B cell (primary cell): ENCODE data around the gene RBMS3. TPM values are rescaled to one million over a fixed set of nuclear protein-coding genes. Genes with fewer than 3 reads are reported as not detected.

Experiments used
- ATAC-seq: fragments of 200-7000 bp; cut with Tn5 transposase; one replicate; pipeline ENCODE4 v1.10.0; 2021; ENCODE audit warnings: low read depth, mild to moderate bottlenecking, moderate number of reproducible peaks, moderate library complexity
- CTCF ChIA-PET: fragments of 350-600 bp; sonication (Branson Sonifier 250); formaldehyde crosslinking; loops from one replicate; lab custom pipeline; 2021; ENCODE audit warnings: antibody characterized with exemption, inconsistent platforms; lab: Charles Lee
- POLR2A ChIA-PET: fragments of 350-600 bp; sonication (Branson Sonifier 250); formaldehyde crosslinking; loops from one replicate; lab custom pipeline; 2021; ENCODE audit warnings: antibody characterized with exemption; lab: Charles Lee
- DNase-seq: peaks from one replicate; pipeline ENCODE4 v3.0.0; 2013
- H2AFZ ChIP-seq: 2 replicates; pipeline ENCODE4 v1.6.1; 2012; ENCODE audit warnings: mild to moderate bottlenecking, low read depth, low read length; ENCODE audit not compliant: insufficient read depth, poor library complexity, severe bottlenecking
- H3K27ac ChIP-seq, 2 donors: 1 replicate in 1 of 2; 2 replicates in 1 of 2; pipeline ENCODE4 v1.5.1; 2012 to 2013; ENCODE audit warnings: low read length in 2 of 2, mild to moderate bottlenecking in 2 of 2, moderate library complexity in 1 of 2
- H3K27me3 ChIP-seq, 4 experiments: fragments of 200-600 bp in 1 of 4; sonication (generic) in 1 of 4; replicated peaks in 1 of 4; 1 replicate in 2 of 4; 2 replicates in 2 of 4; pipeline versions ENCODE4 v1.6.1 to v1.7.0; 2013 to 2016; ENCODE audit warnings: low read length in 3 of 4, mild to moderate bottlenecking in 2 of 4, mixed read lengths in 1 of 4, moderate library complexity in 1 of 4; ENCODE audit not compliant: insufficient read depth in 4 of 4, control insufficient read depth in 3 of 4; ENCODE audit errors: control extremely low read depth in 1 of 4
- H3K36me3 ChIP-seq, 2 experiments: replicated peaks in 1 of 2; 1 replicate in 1 of 2; 2 replicates in 1 of 2; pipeline versions ENCODE4 v1.6.1 to v1.7.1; 2013; ENCODE audit warnings: low read length in 1 of 2; ENCODE audit not compliant: insufficient read depth in 2 of 2, control insufficient read depth in 1 of 2; ENCODE audit errors: control extremely low read depth in 1 of 2, extremely low read depth in 1 of 2
- H3K4me1 ChIP-seq, 2 donors: fragments of 200-600 bp in 1 of 2; sonication (generic) in 1 of 2; 1 replicate in 1 of 2; 2 replicates in 1 of 2; pipeline versions ENCODE4 v1.5.1 to v1.6.1; 2013 to 2017; ENCODE audit warnings: low read length in 2 of 2; ENCODE audit not compliant: control insufficient read depth in 2 of 2, insufficient read depth in 2 of 2
- H3K4me2 ChIP-seq: replicated peaks from 2 replicates; pipeline ENCODE3; 2012; ENCODE audit warnings: mild to moderate bottlenecking, low read depth, low read length; ENCODE audit not compliant: poor library complexity, severe bottlenecking
- H3K4me3 ChIP-seq, 5 experiments: fragments of 200-600 bp in 1 of 5; sonication (generic) in 1 of 5; 1 replicate in 3 of 5; 2 replicates in 2 of 5; pipeline versions ENCODE4 v1.5.1 to v1.7.0; 2011 to 2016; ENCODE audit warnings: low read length in 4 of 5, mild to moderate bottlenecking in 4 of 5, low read depth in 2 of 5, control low read depth in 1 of 5, moderate library complexity in 1 of 5; ENCODE audit not compliant: insufficient read depth in 1 of 5; ENCODE audit errors: control extremely low read depth in 1 of 5, extremely low read depth in 1 of 5
- H3K79me2 ChIP-seq: fragments of 200-600 bp; sonication (generic); one replicate; pipeline ENCODE4 v1.6.0; 2016; ENCODE audit warnings: low read length; ENCODE audit not compliant: control insufficient read depth, insufficient read depth
- H3K9ac ChIP-seq: fragments of 200-600 bp; sonication (generic); 2 replicates; pipeline ENCODE4 v1.6.1; 2017; ENCODE audit warnings: mild to moderate bottlenecking, low read length, moderate library complexity
- H3K9me3 ChIP-seq, 3 donors: one replicate each; pipeline versions ENCODE4 v1.6.1 to v1.7.1; 2013; ENCODE audit warnings: low read length in 2 of 3; ENCODE audit not compliant: control insufficient read depth in 2 of 3, insufficient read depth in 1 of 3; ENCODE audit errors: control extremely low read depth in 1 of 3
- H4K20me1 ChIP-seq: 2 replicates; pipeline ENCODE4 v1.6.0; 2012; ENCODE audit warnings: mild to moderate bottlenecking, low read length; ENCODE audit not compliant: insufficient read depth, control insufficient read depth, poor library complexity, severe bottlenecking
- H3K27ac Mint-ChIP-seq: one replicate; pipeline ENCODE4 v1.8.0; 2021; ENCODE audit warnings: mixed read lengths
- H3K27me3 Mint-ChIP-seq: one replicate; pipeline ENCODE4 v1.8.0; 2021; ENCODE audit warnings: mixed read lengths
- H3K4me1 Mint-ChIP-seq: one replicate; pipeline ENCODE4 v1.8.0; 2021; ENCODE audit warnings: mixed read lengths
- H3K4me3 Mint-ChIP-seq: one replicate; pipeline ENCODE4 v1.8.0; 2021; ENCODE audit warnings: mixed read lengths
- H3K9me3 Mint-ChIP-seq: one replicate; pipeline ENCODE4 v1.8.0; 2022; ENCODE audit warnings: mixed read lengths; ENCODE audit not compliant: insufficient read depth
- EZH2 ChIP-seq: IDR thresholded peaks from 2 replicates; pipeline ENCODE4 v1.6.1; 2012; ENCODE audit warnings: borderline replicate concordance, low read depth, mild to moderate bottlenecking, moderate library complexity, low read length; ENCODE audit not compliant: insufficient read depth, poor library complexity, severe bottlenecking
- WGBS: methylation state at CpG from one replicate; pipeline ENCODE4 v1.1.5; 2013; ENCODE audit warnings: missing lambda C conversion rate; ENCODE audit not compliant: insufficient coverage; 5-methylcytosine and 5-hydroxymethylcytosine counted together
- intact Hi-C: fragments of 100-400 bp; cut with micrococcal nuclease; formaldehyde crosslinking; loops from one replicate; pipeline ENCODE4 v1.10.0; 2022
- polyA plus RNA-seq: library from polyadenylated mRNA; depleted of rRNA; stranded (reverse); fragments of >200 nt; gene quantifications from 2 replicates; pipeline ENCODE4 v1.2.3, GENCODE V29; 2012
- total RNA-seq, 2 donors: library from RNA; stranded (reverse); fragments of 120-200 nt in 1 of 2; gene quantifications; 1 replicate in 1 of 2; 2 replicates in 1 of 2; pipeline versions ENCODE4 v1.2.3 to v1.2.4, GENCODE V29; 2013 to 2022
- TF ChIP-seq, protein P1 (sequence below): fragments of 200-600 bp; IDR thresholded peaks from one replicate; pipeline ENCODE4 v1.8.0; 2022; ENCODE audit warnings: antibody characterized with exemption, mild to moderate bottlenecking

Gene RBMS3
- total and polyA plus RNA-seq, 2 donors (not counting 1 experiment from before 2014, with no cell fraction given), result not detected

GRCh38 chr3:29506502-29506901, 225.6 kb downstream of the RBMS3 start:
- TF ChIP-seq EZH2, result no peak
- TF ChIP-seq, protein P1, sequence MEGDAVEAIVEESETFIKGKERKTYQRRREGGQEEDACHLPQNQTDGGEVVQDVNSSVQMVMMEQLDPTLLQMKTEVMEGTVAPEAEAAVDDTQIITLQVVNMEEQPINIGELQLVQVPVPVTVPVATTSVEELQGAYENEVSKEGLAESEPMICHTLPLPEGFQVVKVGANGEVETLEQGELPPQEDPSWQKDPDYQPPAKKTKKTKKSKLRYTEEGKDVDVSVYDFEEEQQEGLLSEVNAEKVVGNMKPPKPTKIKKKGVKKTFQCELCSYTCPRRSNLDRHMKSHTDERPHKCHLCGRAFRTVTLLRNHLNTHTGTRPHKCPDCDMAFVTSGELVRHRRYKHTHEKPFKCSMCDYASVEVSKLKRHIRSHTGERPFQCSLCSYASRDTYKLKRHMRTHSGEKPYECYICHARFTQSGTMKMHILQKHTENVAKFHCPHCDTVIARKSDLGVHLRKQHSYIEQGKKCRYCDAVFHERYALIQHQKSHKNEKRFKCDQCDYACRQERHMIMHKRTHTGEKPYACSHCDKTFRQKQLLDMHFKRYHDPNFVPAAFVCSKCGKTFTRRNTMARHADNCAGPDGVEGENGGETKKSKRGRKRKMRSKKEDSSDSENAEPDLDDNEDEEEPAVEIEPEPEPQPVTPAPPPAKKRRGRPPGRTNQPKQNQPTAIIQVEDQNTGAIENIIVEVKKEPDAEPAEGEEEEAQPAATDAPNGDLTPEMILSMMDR, result no peak
- Mint-ChIP-seq H3K27me3 (no peaks in the 10 kb centered on the region), H3K27ac (no peak overlapping the region), H3K9me3 (no peaks in the 10 kb centered on the region), H3K4me1 (no peaks in the 10 kb centered on the region), H3K4me3 (no peak overlapping the region)
- no peak overlapping the region for H3K4me2 ChIP-seq
- no peak overlapping the region for H3K27ac ChIP-seq
- H3K9ac ChIP-seq, result no peak overlapping the region
- no peak for ATAC-seq
- peaks cover 0 to 1% (median 0%) of the 10 kb centered on the region in 3 donors for H3K9me3 ChIP-seq
- no peak for DNase-seq
- H3K27me3 ChIP-seq, result no peaks in the 10 kb centered on the region
- no peak overlapping the region for H3K4me3 ChIP-seq
- ChIA-PET POLR2A (no interaction called here), CTCF (interaction anchor here (0.7 kb wide), 1 partner anchor 1588 kb away, joined by 4 read pairs; no protein-coding TSS in a partner anchor)
- no peaks in the 10 kb centered on the region for H3K36me3 ChIP-seq
- H4K20me1 ChIP-seq, result no peaks in the 10 kb centered on the region
- H3K79me2 ChIP-seq, result no peaks in the 10 kb centered on the region
- whole genome bisulfite sequencing, result no CpG with 5 or more reads among the region's 3 CpGs
- intact Hi-C loops, result no loop called here
- no peak overlapping the region for H2AFZ ChIP-seq
- H3K4me1 ChIP-seq, result no peaks in the 10 kb centered on the region

DNA sequence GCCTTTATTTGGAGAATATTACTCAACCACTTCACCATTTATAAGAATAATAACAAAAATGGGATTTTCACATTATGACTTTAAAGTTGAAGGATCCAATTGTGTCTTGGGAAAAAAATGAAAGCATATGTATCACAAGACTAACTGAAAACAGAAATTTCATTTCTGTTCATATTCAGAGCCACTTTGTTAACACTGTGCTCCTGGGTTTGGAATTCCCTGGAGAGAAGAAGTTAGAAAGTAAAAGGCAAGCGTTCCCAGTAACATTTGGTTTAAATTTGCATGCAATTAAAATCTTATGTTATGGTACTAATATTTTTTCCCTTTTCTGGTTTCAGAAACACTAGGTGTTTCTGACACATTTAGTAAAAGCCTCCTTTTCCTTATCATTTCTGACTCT, 230.8 kb downstream of the RBMS3 start:
- no CpG with 5 or more reads among the region's 1 CpG for WGBS
- H4K20me1 ChIP-seq, result no peaks in the 10 kb centered on the region

More for the DNA sequence above, 230.8 kb downstream of the RBMS3 start:
- intact Hi-C loops, result no loop called here
- no peak for DNase-seq
- ATAC-seq, result no peak
- Histone ChIP-seq H3K4me2 (no peak overlapping the region), H2AFZ (no peak overlapping the region), H3K27me3 (peaks cover 0 to 2% (median 0%) of the 10 kb centered on the region in 4 experiments), H3K4me1 (no peaks in the 10 kb centered on the region), H3K79me2 (no peaks in the 10 kb centered on the region), H3K4me3 (no peak overlapping the region), H3K9ac (no peak overlapping the region), H3K9me3 (peaks cover 0 to 1% (median 0%) of the 10 kb centered on the region in 3 donors), H3K36me3 (no peaks in the 10 kb centered on the region), H3K27ac (no peak overlapping the region)
- H3K27ac Mint-ChIP-seq, result no peak overlapping the region
- no peak overlapping the region for H3K4me3 Mint-ChIP-seq
- CTCF ChIA-PET, result no interaction called here
- peaks cover 4% of the 10 kb centered on the region for H3K4me1 Mint-ChIP-seq
- H3K27me3 Mint-ChIP-seq, result no peaks in the 10 kb centered on the region
- POLR2A ChIA-PET, result no interaction called here
- no peak for TF ChIP-seq EZH2
- TF ChIP-seq, protein P1, result no peak
- no peaks in the 10 kb centered on the region for H3K9me3 Mint-ChIP-seq
